HK-2 (cell line): ENCODE measurements around the gene TSEN54.
"Not testable (repeated sequence)": the region's sequence is repeated elsewhere in the genome, so short reads cannot be mapped to it uniquely, and the experiment has no call there.

Source experiments
- DNase-seq: peaks from one replicate; pipeline ENCODE4 v3.0.0-alpha.2; 2018; ENCODE audit not compliant: unreplicated experiment

Gene TSEN54

GRCh38 chr17:75518983-75519537, 2.7 kb downstream of the TSEN54 start:
- no peak for DNase-seq

- not testable (repeated sequence) for DNase-seq
These were observed 4.1 kb downstream of the TSEN54 start for GRCh38 chr17:75520413-75520812.

- no peak for DNase-seq
These were observed 5.0 kb downstream of the TSEN54 start for GRCh38 chr17:75521290-75521689.

- no peak for DNase-seq
These were observed 5.8 kb downstream of the TSEN54 start for GRCh38 chr17:75521951-75522727.

GRCh38 chr17:75523647-75524046, 7.3 kb downstream of the TSEN54 start:
- no peak for DNase-seq

GRCh38 chr17:75524269-75524969, 8.1 kb downstream of the TSEN54 start:
- DNase-seq, result no peak

- DNase-seq, result no peak
These were observed 8.9 kb downstream of the TSEN54 start, which contains the start of gene LLGL2 for GRCh38 chr17:75524970-75525805. LLGL2 (plus strand) TSS chr17:75525697; CDS start chr17:75543427, 17,730 bp downstream.

- no peak for DNase-seq
These were observed 9.7 kb downstream of the TSEN54 start for GRCh38 chr17:75525806-75526554.

GRCh38 chr17:75526555-75527270, 10.4 kb downstream of the TSEN54 start:
- no peak for DNase-seq

GRCh38 chr17:75530837-75531720, 14.8 kb downstream of the TSEN54 start:
- no peak for DNase-seq

- DNase-seq, result no peak
These were observed 15.4 kb downstream of the TSEN54 start for GRCh38 chr17:75531721-75532072.

- no peak for DNase-seq
These were observed 18.8 kb downstream of the TSEN54 start for GRCh38 chr17:75535119-75535537.

- no peak for DNase-seq
These were observed 19.5 kb downstream of the TSEN54 start for GRCh38 chr17:75535871-75536270.

- DNase-seq, result no peak
These were observed 20.0 kb downstream of the TSEN54 start for GRCh38 chr17:75536366-75536765.

GRCh38 chr17:75539967-75540729, 23.8 kb downstream of the TSEN54 start:
- DNase-seq, result no peak

- DNase-seq, result no peak
These were observed 24.7 kb downstream of the TSEN54 start for GRCh38 chr17:75540923-75541503.

GRCh38 chr17:75542229-75542628, 25.9 kb downstream of the TSEN54 start:
- DNase-seq, result no peak

- no peak for DNase-seq
These were observed 26.5 kb downstream of the TSEN54 start for GRCh38 chr17:75542728-75543336.
